HG02884 (cell line): ENCODE results near the gene PLEKHH3.
"Not testable (repeated sequence)": the region's sequence is repeated elsewhere in the genome, so short reads cannot be mapped to it uniquely, and the experiment has no call there.

Experiments used
- ATAC-seq: cut with Tn5 transposase; IDR thresholded peaks from one replicate; pipeline ENCODE4 v1.9.1; 2021; ENCODE audit warnings: mild to moderate bottlenecking, moderate library complexity; ENCODE audit not compliant: unreplicated experiment

The PLEKHH3 gene

GRCh38 chr17:42639525-42640113, 37.2 kb downstream of the PLEKHH3 start:
- ATAC-seq: no peak

DNA sequence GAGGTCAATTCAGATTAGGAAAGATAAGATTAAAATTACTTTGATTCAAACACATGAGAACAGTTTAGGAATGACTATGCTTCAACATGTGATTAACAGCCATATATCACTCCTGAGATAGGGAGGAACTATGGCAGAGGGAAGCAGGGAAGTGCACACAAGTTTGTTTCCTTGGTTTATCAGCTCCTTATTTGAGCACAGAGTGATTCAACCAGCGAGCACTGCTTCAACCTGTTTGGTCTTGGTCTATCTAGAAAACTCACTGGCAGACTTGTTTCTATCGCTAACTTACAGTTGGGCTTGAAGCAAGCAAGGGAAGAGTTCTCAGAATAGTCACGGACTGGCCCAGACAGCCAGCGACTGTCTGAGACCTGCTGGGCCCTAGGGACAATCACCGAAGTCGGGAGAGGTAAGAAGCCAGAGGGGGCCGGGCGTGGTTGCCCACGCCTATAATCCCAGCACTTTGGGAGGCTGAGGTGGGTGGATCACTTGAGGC, 43.8 kb downstream of the PLEKHH3 start:
- no peak for ATAC-seq

DNA sequence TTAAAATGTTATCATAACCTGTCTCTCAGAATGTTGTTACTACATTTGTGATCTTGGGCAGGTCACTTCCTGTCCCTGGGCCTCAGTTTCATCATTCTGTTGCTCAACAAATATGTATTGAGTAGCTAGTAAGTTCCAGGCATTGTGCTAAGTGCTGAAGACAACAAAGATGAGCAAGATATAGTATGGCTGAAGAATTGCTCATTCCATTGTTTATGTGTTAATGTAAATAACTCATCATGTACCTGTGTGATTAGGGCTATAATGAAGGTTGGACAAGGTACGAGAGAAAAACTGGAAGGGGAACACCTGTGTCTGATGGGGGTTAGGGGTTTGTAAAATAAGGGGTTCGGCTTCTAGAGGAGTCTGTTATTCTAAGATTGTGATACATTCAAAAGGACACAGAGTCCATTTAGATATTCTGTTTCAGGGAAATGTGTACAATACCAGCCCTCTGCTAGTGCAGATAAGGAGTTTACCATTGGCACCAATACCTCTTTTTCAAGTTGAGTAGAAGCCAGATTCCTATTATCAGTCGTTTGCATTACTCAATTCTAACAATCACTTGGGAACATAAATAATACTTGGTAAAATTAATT, 47.3 kb downstream of the PLEKHH3 start:
- no peak for ATAC-seq

DNA sequence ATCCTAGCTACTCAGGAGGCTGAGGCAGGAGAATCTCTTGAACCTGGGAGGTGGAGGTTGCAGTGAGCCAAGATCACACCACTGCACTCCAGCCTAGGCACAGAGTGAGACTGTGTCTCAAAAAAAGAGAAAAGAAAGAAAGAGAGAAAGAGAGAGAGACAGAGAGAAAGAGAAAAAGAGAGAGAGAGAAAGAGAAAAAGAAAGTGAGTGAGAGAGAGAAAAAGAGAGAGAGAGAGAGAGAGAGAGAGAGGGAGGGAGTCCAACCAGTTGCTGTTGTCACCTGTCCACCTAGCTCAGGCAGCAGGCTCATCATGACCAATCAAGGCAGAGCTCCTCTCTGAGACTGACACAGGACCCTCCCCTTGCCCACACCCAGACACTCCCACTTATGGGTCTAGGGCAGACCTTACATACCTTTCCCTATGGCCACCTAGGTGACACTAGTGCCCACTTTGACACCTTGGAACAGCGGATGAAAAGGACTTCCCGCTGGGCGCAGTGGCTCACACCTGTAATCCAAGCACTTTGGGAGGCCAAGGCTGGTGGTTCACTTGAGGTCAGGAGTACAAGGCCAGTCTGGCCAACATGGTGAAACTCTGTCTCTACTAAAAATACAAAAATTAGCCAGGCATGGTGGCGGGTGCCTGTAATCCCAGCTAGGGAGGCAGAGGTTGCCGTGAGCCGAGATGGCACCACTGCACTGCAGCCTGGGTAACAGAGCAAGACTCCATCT, 49.6 kb downstream of the PLEKHH3 start:
- ATAC-seq: not testable (repeated sequence)

GRCh38 chr17:42623732-42624596, 52.8 kb downstream of the PLEKHH3 start:
- no peak for ATAC-seq

GRCh38 chr17:42623271-42623670, 53.5 kb downstream of the PLEKHH3 start:
- ATAC-seq: no peak

DNA sequence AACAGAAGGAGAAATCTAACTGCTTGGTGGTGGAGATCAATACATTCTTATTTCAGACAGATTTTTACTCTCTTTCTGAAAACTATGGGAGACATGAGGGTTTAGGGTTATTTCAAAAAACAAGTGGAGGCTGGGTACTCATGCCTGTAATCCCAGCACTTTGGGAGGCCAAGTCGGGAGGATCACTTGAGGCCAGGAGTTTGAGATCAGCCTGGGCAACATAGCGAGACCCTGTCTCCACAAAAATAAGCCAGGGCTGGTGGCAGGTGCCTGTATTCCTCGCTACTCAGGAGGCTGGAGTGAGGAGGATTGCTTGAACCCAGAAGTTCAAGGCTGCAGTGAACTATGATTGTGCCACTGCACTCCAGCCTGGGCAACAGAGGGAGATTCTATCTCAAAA, 54.8 kb downstream of the PLEKHH3 start:
- not testable (repeated sequence) for ATAC-seq

GRCh38 chr17:42618442-42619150, 58.2 kb downstream of the PLEKHH3 start:
- ATAC-seq: peak; percentile 74

- peak; percentile 13 for ATAC-seq
Observed at GRCh38 chr17:42617956-42618431, 58.8 kb downstream of the PLEKHH3 start.
